ENCODE measurements around the gene REEP6. TPM values are rescaled to one million over a fixed set of nuclear protein-coding genes. Genes with fewer than 3 reads are reported as not detected.

Gene REEP6
- total and polyA plus RNA-seq, 2 donors (not counting 1 experiment from before 2014, with no cell fraction given): 0.47 to 0.99 TPM

- Histone ChIP-seq H3K36me3 (ENCODE audit: control insufficient read depth, insufficient read depth, low read length) (no peaks in the 10 kb centered on the region), H3K27me3 (ENCODE audit: control insufficient read depth, insufficient read depth, low read length) (peaks cover 50% of the 10 kb centered on the region), H3K4me1 (ENCODE audit: control insufficient read depth, extremely low read depth, insufficient read depth, low read length) (peaks cover 3% of the 10 kb centered on the region), H3K79me2 (ENCODE audit: control insufficient read depth, insufficient read depth, low read length) (no peaks in the 10 kb centered on the region), H3K9me3 (ENCODE audit: control insufficient read depth, insufficient read depth, low read depth, low read length) (no peaks in the 10 kb centered on the region), H3K9ac (ENCODE audit: insufficient read depth, low read length) (no peak overlapping the region), H4K20me1 (ENCODE audit: control insufficient read depth, extremely low read depth, insufficient read depth, low read length) (no peaks in the 10 kb centered on the region), H3K4me2 (ENCODE audit: extremely low read depth, insufficient read depth, low read length) (no peak overlapping the region), H3K27ac (ENCODE audit: insufficient read depth, low read length) (no peak overlapping the region), H2AFZ (ENCODE audit: low read length) (no peak overlapping the region), H3K4me3 (replicated peaks in 1 of 4; ENCODE audit: control extremely low read depth in 1 of 4, insufficient read depth in 1 of 4, low read depth in 3 of 4, low read length in 4 of 4) (peak overlapping the region in 1 of 4 experiments; percentile 32)
- peak in 1 of 2 donors; percentile 26 for DNase-seq (ENCODE audit: low read depth in 2 of 2)
- TF ChIP-seq EZH2 (IDR thresholded peaks at IDR 0.05; ENCODE audit: low read length, missing control alignments): no peak
- no peak for TF ChIP-seq CTCF (conservative IDR thresholded peaks at IDR 0.05 in 1 of 2, IDR thresholded peaks at IDR 0.05 in 1 of 2; ENCODE audit: low read depth in 1 of 2, low read length in 2 of 2)
Observed at GRCh38 chr19:1468821-1469254, 22.1 kb upstream of the REEP6 start.

GRCh38 chr19:1469255-1470054 is 21.5 kb upstream of the REEP6 start:
- H3K4me3 ChIP-seq (replicated peaks in 1 of 4; ENCODE audit: control extremely low read depth in 1 of 4, insufficient read depth in 1 of 4, low read depth in 3 of 4, low read length in 4 of 4): peak overlapping the region in 1 of 4 experiments; percentile 47
- H3K4me1 ChIP-seq (ENCODE audit: control insufficient read depth, extremely low read depth, insufficient read depth, low read length): peaks cover 3% of the 10 kb centered on the region
- H3K4me2 ChIP-seq (ENCODE audit: extremely low read depth, insufficient read depth, low read length): no peak overlapping the region
- H3K36me3 ChIP-seq (ENCODE audit: control insufficient read depth, insufficient read depth, low read length): no peaks in the 10 kb centered on the region
- DNase-seq (ENCODE audit: low read depth in 2 of 2): no peak
- TF ChIP-seq CTCF (conservative IDR thresholded peaks at IDR 0.05 in 1 of 2, IDR thresholded peaks at IDR 0.05 in 1 of 2; ENCODE audit: low read depth in 1 of 2, low read length in 2 of 2) (no peak), EZH2 (IDR thresholded peaks at IDR 0.05; ENCODE audit: low read length, missing control alignments) (no peak)
- no peaks in the 10 kb centered on the region for H4K20me1 ChIP-seq (ENCODE audit: control insufficient read depth, extremely low read depth, insufficient read depth, low read length)
- H3K9me3 ChIP-seq (ENCODE audit: control insufficient read depth, insufficient read depth, low read depth, low read length): no peaks in the 10 kb centered on the region
- H3K27ac ChIP-seq (ENCODE audit: insufficient read depth, low read length): no peak overlapping the region
- no peak overlapping the region for H2AFZ ChIP-seq (ENCODE audit: low read length)
- H3K9ac ChIP-seq (ENCODE audit: insufficient read depth, low read length): no peak overlapping the region
- peaks cover 50% of the 10 kb centered on the region for H3K27me3 ChIP-seq (ENCODE audit: control insufficient read depth, insufficient read depth, low read length)
- H3K79me2 ChIP-seq (ENCODE audit: control insufficient read depth, insufficient read depth, low read length): no peaks in the 10 kb centered on the region

DNA sequence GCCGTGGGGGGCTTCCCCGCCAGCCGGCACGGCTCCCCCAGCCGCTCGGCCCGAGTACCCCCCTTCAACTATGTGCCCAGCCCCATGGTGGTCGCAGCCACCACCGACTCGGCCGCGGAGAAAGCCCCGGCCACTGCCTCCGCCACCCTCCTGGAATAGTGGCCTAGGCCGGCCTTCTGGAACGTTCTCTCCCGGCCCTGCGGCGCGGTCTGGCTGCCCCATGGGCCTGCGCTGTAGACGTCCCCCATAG is 21.0 kb upstream of the REEP6 start:
- no peak for DNase-seq (ENCODE audit: low read depth in 2 of 2)
- Histone ChIP-seq H4K20me1 (ENCODE audit: control insufficient read depth, extremely low read depth, insufficient read depth, low read length) (no peaks in the 10 kb centered on the region), H3K9ac (ENCODE audit: insufficient read depth, low read length) (no peak overlapping the region), H3K9me3 (ENCODE audit: control insufficient read depth, insufficient read depth, low read depth, low read length) (no peaks in the 10 kb centered on the region), H2AFZ (ENCODE audit: low read length) (no peak overlapping the region), H3K4me2 (ENCODE audit: extremely low read depth, insufficient read depth, low read length) (peak overlapping the region; percentile 44), H3K36me3 (ENCODE audit: control insufficient read depth, insufficient read depth, low read length) (no peaks in the 10 kb centered on the region), H3K27ac (ENCODE audit: insufficient read depth, low read length) (no peak overlapping the region), H3K27me3 (ENCODE audit: control insufficient read depth, insufficient read depth, low read length) (peaks cover 50% of the 10 kb centered on the region), H3K4me3 (replicated peaks in 1 of 4; ENCODE audit: control extremely low read depth in 1 of 4, insufficient read depth in 1 of 4, low read depth in 3 of 4, low read length in 4 of 4) (peak overlapping the region in 1 of 4 experiments; percentile 47), H3K4me1 (ENCODE audit: control insufficient read depth, extremely low read depth, insufficient read depth, low read length) (peaks cover 3% of the 10 kb centered on the region), H3K79me2 (ENCODE audit: control insufficient read depth, insufficient read depth, low read length) (no peaks in the 10 kb centered on the region)
- TF ChIP-seq CTCF (conservative IDR thresholded peaks at IDR 0.05 in 1 of 2, IDR thresholded peaks at IDR 0.05 in 1 of 2; ENCODE audit: low read depth in 1 of 2, low read length in 2 of 2): no peak
- peak; percentile 89 for TF ChIP-seq EZH2 (IDR thresholded peaks at IDR 0.05; ENCODE audit: low read length, missing control alignments)
